A673 (cell line): ENCODE results near the gene TIAL1.

Experiments used
- CTCF ChIP-seq: fragments of 300-800, 200-600 bp; sonication (generic); conservative IDR thresholded peaks from 2 replicates; pipeline ENCODE4 v1.5.1; 2017; ENCODE audit warnings: low read depth, mild to moderate bottlenecking, antibody characterized with exemption, low read length, moderate library complexity, mixed read lengths
- EZH2 ChIP-seq: fragments of 200-600 bp; sonication (generic); IDR thresholded peaks from 2 replicates; pipeline ENCODE4 v1.6.1; 2017; ENCODE audit warnings: borderline replicate concordance, low read depth, mild to moderate bottlenecking, mixed read lengths, antibody characterized with exemption, low read length; ENCODE audit not compliant: poor library complexity, severe bottlenecking

DNA sequence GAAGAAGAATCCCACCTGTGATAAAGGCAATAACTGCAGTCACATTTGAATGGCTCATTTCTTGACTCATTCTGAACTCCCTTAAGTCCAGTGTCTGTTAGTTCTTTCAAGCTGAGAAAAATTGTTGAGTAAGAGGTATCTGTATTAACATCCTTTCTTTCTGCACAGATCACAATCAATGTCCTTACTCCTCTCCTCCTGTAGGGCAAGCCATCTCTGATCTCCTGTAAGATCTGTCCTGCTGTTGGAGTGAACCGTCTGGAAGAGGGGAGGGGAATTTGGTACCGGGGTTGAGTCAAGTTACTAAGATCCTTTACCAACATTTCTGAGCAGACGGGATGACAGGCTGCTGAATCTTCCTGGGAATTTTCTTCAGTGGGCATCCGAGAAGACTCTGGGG is 34.7 kb downstream of the TIAL1 start:
- TF ChIP-seq CTCF (no peak), EZH2 (no peak)
